Astrocyte (in vitro differentiated cells and primary cell): ENCODE measurements around the gene PIP5K1A.

Source experiments
- CTCF ChIP-seq: IDR thresholded peaks from 2 replicates; pipeline ENCODE4 v1.5.1; 2011; ENCODE audit warnings: low read depth, mild to moderate bottlenecking, inconsistent platforms, low read length, moderate library complexity; ENCODE audit not compliant: insufficient read depth
- EZH2 ChIP-seq: IDR thresholded peaks from 2 replicates; pipeline ENCODE4 v1.6.1; 2012; ENCODE audit warnings: mild to moderate bottlenecking, low read length, inconsistent platforms; ENCODE audit not compliant: insufficient read depth

GRCh38 chr1:151210830-151211229 lies 12.5 kb downstream of the PIP5K1A start:
- TF ChIP-seq CTCF (no peak), EZH2 (no peak)
